OCI-LY7 (cell line): Measurements from ENCODE around the gene FNBP1.

Experiments
- CTCF ChIP-seq: fragments of 200-600 bp; sonication (generic); conservative IDR thresholded peaks from 2 replicates; pipeline ENCODE4 v1.5.1; 2014; ENCODE audit warnings: mild to moderate bottlenecking, antibody characterized with exemption, low read length, moderate library complexity, mixed read lengths
- EZH2phosphoT487 ChIP-seq: fragments of 200-600 bp; sonication (generic); IDR thresholded peaks from 2 replicates; pipeline ENCODE4 v1.6.1; 2018; ENCODE audit warnings: low read depth, borderline replicate concordance, mild to moderate bottlenecking, mixed run types, antibody characterized with exemption, low read length, moderate library complexity, mixed read lengths

DNA sequence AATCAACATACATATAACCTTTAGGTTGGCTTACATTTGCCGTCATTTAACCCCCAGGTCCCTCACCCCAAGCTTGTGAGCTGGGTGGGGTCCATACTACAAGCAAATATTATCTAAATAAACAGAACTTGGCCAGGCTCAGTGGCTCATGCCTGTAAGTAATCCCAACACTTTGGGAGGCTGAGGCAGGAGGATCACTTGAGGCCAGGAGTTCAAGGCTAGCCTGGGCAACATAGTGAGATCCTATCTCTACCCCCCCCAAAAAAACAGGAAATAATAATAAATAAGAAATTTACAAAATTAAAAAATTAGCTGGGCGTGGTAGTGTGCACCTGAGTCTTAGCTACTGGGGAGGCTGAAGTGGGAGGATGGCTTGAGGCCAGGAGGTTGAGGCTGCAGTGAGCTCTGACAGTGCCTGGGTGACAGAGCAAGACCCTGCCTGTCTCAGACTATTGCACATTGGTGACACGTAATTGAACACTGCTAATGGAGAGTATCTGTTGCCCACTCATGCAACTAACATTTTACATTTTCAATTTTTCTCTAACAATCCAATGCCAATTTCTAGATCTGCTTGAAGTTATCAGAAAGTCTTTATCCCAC lies 18.9 kb downstream of the FNBP1 start:
- TF ChIP-seq CTCF (no peak), EZH2phosphoT487 (no peak)
